ENCODE results near the gene BAD. TPM values are rescaled to one million over a fixed set of nuclear protein-coding genes. Genes with fewer than 3 reads are reported as not detected.
A peak's percentile ranks its signal among the peaks of the same experiment; 100 is the strongest.

Gene BAD
- total RNA-seq, 1 donor from 2014 or later = 30.1 TPM

GRCh38 chr11:64234647-64235379 is 49.7 kb downstream of the BAD start:
- no peaks in the 10 kb centered on the region for H3K27me3 Mint-ChIP-seq (ENCODE audit: insufficient read depth)
- peak; percentile 56 for DNase-seq (ENCODE audit: low spot score)
- no peaks in the 10 kb centered on the region for H3K9me3 Mint-ChIP-seq
- peaks cover 19% of the 10 kb centered on the region for H3K4me1 Mint-ChIP-seq (ENCODE audit: low read depth)
- H3K27ac Mint-ChIP-seq = peak overlapping the region; percentile 67
- peak overlapping the region; percentile 87 for H3K4me3 Mint-ChIP-seq
- intact Hi-C loops (cut with micrococcal nuclease) = loop anchor here (1.0 kb wide), 1 partner anchor 9 kb away; the partner anchor contains the start of genes NUDT22 and TRPT1
- H3K36me3 Mint-ChIP-seq (ENCODE audit: low read depth) = peaks cover 13% of the 10 kb centered on the region

- peak within 1 kb of the TSS; percentile 68 for H3K27ac Mint-ChIP-seq
- intact Hi-C loops (cut with micrococcal nuclease) = loop anchor here (1.0 kb wide), 1 partner anchor 8 kb away; the partner anchor contains the start of genes NUDT22 and TRPT1
- peaks cover 24% of the 10 kb centered on the region for H3K4me1 Mint-ChIP-seq (ENCODE audit: low read depth)
- H3K27me3 Mint-ChIP-seq (ENCODE audit: insufficient read depth) = no peaks in the 10 kb centered on the region
- DNase-seq (ENCODE audit: low spot score) = peak; percentile 74
- peak within 1 kb of the TSS; percentile 88 for H3K4me3 Mint-ChIP-seq
- peaks cover 11% of the 10 kb centered on the region for H3K36me3 Mint-ChIP-seq (ENCODE audit: low read depth)
- H3K9me3 Mint-ChIP-seq = no peaks in the 10 kb centered on the region
Measured at GRCh38 chr11:64233913-64234586, 50.4 kb downstream of the BAD start, which contains the start of gene VEGFB. Gene VEGFB (plus strand): TSS chr11:64234584. CDS start chr11:64234834, 250 bp downstream.

GRCh38 chr11:64232967-64233315 is 51.5 kb downstream of the BAD start:
- H3K27ac Mint-ChIP-seq = no peak overlapping the region
- H3K27me3 Mint-ChIP-seq (ENCODE audit: insufficient read depth) = no peaks in the 10 kb centered on the region
- DNase-seq (ENCODE audit: low spot score) = no peak
- no peaks in the 10 kb centered on the region for H3K9me3 Mint-ChIP-seq
- intact Hi-C loops (cut with micrococcal nuclease) = no loop called here
- peaks cover 9% of the 10 kb centered on the region for H3K36me3 Mint-ChIP-seq (ENCODE audit: low read depth)
- peaks cover 19% of the 10 kb centered on the region for H3K4me1 Mint-ChIP-seq (ENCODE audit: low read depth)
- H3K4me3 Mint-ChIP-seq = peak overlapping the region; percentile 88

- peaks cover 7% of the 10 kb centered on the region for H3K36me3 Mint-ChIP-seq (ENCODE audit: low read depth)
- peak overlapping the region; percentile 49 for H3K27ac Mint-ChIP-seq
- peak overlapping the region; percentile 88 for H3K4me3 Mint-ChIP-seq
- intact Hi-C loops (cut with micrococcal nuclease) = no loop called here
- H3K9me3 Mint-ChIP-seq = no peaks in the 10 kb centered on the region
- H3K4me1 Mint-ChIP-seq (ENCODE audit: low read depth) = peaks cover 23% of the 10 kb centered on the region
- no peaks in the 10 kb centered on the region for H3K27me3 Mint-ChIP-seq (ENCODE audit: insufficient read depth)
- no peak for DNase-seq (ENCODE audit: low spot score)
Measured at GRCh38 chr11:64232182-64232966, 52.1 kb downstream of the BAD start.

GRCh38 chr11:64231546-64231945 is 52.9 kb downstream of the BAD start:
- H3K27me3 Mint-ChIP-seq (ENCODE audit: insufficient read depth) = no peaks in the 10 kb centered on the region
- peak overlapping the region; percentile 44 for H3K27ac Mint-ChIP-seq
- H3K36me3 Mint-ChIP-seq (ENCODE audit: low read depth) = peaks cover 1% of the 10 kb centered on the region
- intact Hi-C loops (cut with micrococcal nuclease) = no loop called here
- no peaks in the 10 kb centered on the region for H3K9me3 Mint-ChIP-seq
- peaks cover 28% of the 10 kb centered on the region for H3K4me1 Mint-ChIP-seq (ENCODE audit: low read depth)
- DNase-seq (ENCODE audit: low spot score) = no peak
- H3K4me3 Mint-ChIP-seq = peak overlapping the region; percentile 88

- peak overlapping the region; percentile 44 for H3K27ac Mint-ChIP-seq
- DNase-seq (ENCODE audit: low spot score) = no peak
- peaks cover 28% of the 10 kb centered on the region for H3K4me1 Mint-ChIP-seq (ENCODE audit: low read depth)
- no peaks in the 10 kb centered on the region for H3K27me3 Mint-ChIP-seq (ENCODE audit: insufficient read depth)
- intact Hi-C loops (cut with micrococcal nuclease) = loop anchor here (1.0 kb wide), 8 partner anchors 10 to 257 kb away; partner anchors contain the start of genes BAD, COX8A, ESRRA and FKBP2
- no peaks in the 10 kb centered on the region for H3K9me3 Mint-ChIP-seq
- peak overlapping the region; percentile 88 for H3K4me3 Mint-ChIP-seq
- peaks cover 1% of the 10 kb centered on the region for H3K36me3 Mint-ChIP-seq (ENCODE audit: low read depth)
Measured at GRCh38 chr11:64230985-64231365, 53.5 kb downstream of the BAD start.

GRCh38 chr11:64230171-64230984 is 54.1 kb downstream of the BAD start, which contains the start of gene DNAJC4:
Gene DNAJC4 (plus strand): TSS chr11:64230548. CDS start chr11:64230855, 307 bp downstream.
- Mint-ChIP-seq H3K27ac (peak within 1 kb of the TSS; percentile 72), H3K27me3 (ENCODE audit: insufficient read depth) (no peaks in the 10 kb centered on the region), H3K4me1 (ENCODE audit: low read depth) (peaks cover 23% of the 10 kb centered on the region)

GRCh38 chr11:64229744-64230170 is 54.7 kb downstream of the BAD start:
- DNase-seq (ENCODE audit: low spot score) = no peak
- H3K4me3 Mint-ChIP-seq = peak overlapping the region; percentile 88
- intact Hi-C loops (cut with micrococcal nuclease) = loop anchor here (1.0 kb wide), 8 partner anchors 12 to 255 kb away; partner anchors contain the start of genes BAD, COX8A, ESRRA and FKBP2
- no peaks in the 10 kb centered on the region for H3K9me3 Mint-ChIP-seq
- H3K36me3 Mint-ChIP-seq (ENCODE audit: low read depth) = peaks cover 1% of the 10 kb centered on the region
- H3K27me3 Mint-ChIP-seq (ENCODE audit: insufficient read depth) = no peaks in the 10 kb centered on the region
- H3K4me1 Mint-ChIP-seq (ENCODE audit: low read depth) = peaks cover 25% of the 10 kb centered on the region
- H3K27ac Mint-ChIP-seq = peak overlapping the region; percentile 72

More at GRCh38 chr11:64230171-64230984, 54.1 kb downstream of the BAD start, which contains the start of gene DNAJC4:
- intact Hi-C loops (cut with micrococcal nuclease) = loop anchor here (1.0 kb wide), 8 partner anchors 11 to 256 kb away; partner anchors contain the start of genes BAD, COX8A, ESRRA and FKBP2
- peak within 1 kb of the TSS; percentile 88 for H3K4me3 Mint-ChIP-seq
- no peaks in the 10 kb centered on the region for H3K9me3 Mint-ChIP-seq
- DNase-seq (ENCODE audit: low spot score) = peak; percentile 93
- H3K36me3 Mint-ChIP-seq (ENCODE audit: low read depth) = peaks cover 1% of the 10 kb centered on the region

- Mint-ChIP-seq H3K4me3 (peak overlapping the region; percentile 88), H3K4me1 (ENCODE audit: low read depth) (peaks cover 27% of the 10 kb centered on the region), H3K9me3 (no peaks in the 10 kb centered on the region), H3K36me3 (ENCODE audit: low read depth) (peaks cover 1% of the 10 kb centered on the region), H3K27ac (peak overlapping the region; percentile 63), H3K27me3 (ENCODE audit: insufficient read depth) (no peaks in the 10 kb centered on the region)
- intact Hi-C loops (cut with micrococcal nuclease) = no loop called here
- no peak for DNase-seq (ENCODE audit: low spot score)
Measured at GRCh38 chr11:64229090-64229743, 55.2 kb downstream of the BAD start.

- no peak for DNase-seq (ENCODE audit: low spot score)
- no peaks in the 10 kb centered on the region for H3K9me3 Mint-ChIP-seq
- intact Hi-C loops (cut with micrococcal nuclease) = no loop called here
- peaks cover 27% of the 10 kb centered on the region for H3K4me1 Mint-ChIP-seq (ENCODE audit: low read depth)
- H3K36me3 Mint-ChIP-seq (ENCODE audit: low read depth) = peaks cover 6% of the 10 kb centered on the region
- H3K4me3 Mint-ChIP-seq = peak overlapping the region; percentile 87
- peak overlapping the region; percentile 80 for H3K27ac Mint-ChIP-seq
- no peaks in the 10 kb centered on the region for H3K27me3 Mint-ChIP-seq (ENCODE audit: insufficient read depth)
Measured at GRCh38 chr11:64227405-64227956, 57.0 kb downstream of the BAD start.

GRCh38 chr11:64226507-64227051 is 57.9 kb downstream of the BAD start:
- Mint-ChIP-seq H3K36me3 (ENCODE audit: low read depth) (peaks cover 6% of the 10 kb centered on the region), H3K9me3 (no peaks in the 10 kb centered on the region), H3K27me3 (ENCODE audit: insufficient read depth) (no peaks in the 10 kb centered on the region), H3K4me3 (peak overlapping the region; percentile 87), H3K4me1 (ENCODE audit: low read depth) (peaks cover 27% of the 10 kb centered on the region), H3K27ac (peak overlapping the region; percentile 80)
- intact Hi-C loops (cut with micrococcal nuclease) = loop anchor here (1.0 kb wide), 5 partner anchors 8 to 58 kb away; partner anchors contain the start of genes BAD, FKBP2, PLCB3 and VEGFB
- peak; percentile 57 for DNase-seq (ENCODE audit: low spot score)
